ENCODE measurements around the gene BUD31.

- TF ChIP-seq CTCF (IDR thresholded peaks at IDR 0.05; ENCODE audit: low read depth, low read length, poor library complexity, severe bottlenecking) = peak; percentile 48
- no peak for TF ChIP-seq EZH2phosphoT487 (IDR thresholded peaks at IDR 0.05; ENCODE audit: borderline replicate concordance, low read length)
Observed at GRCh38 chr7:99406557-99406956, 2.2 kb upstream of the BUD31 start.
